ENCODE data around the gene PIGH.

PIGH gene

GRCh38 chr14:67575684-67576083 is 24.4 kb downstream of the PIGH start:
- no peaks in the 10 kb centered on the region for H3K79me2 ChIP-seq (ENCODE audit: insufficient read depth, low read depth)
- TF ChIP-seq, protein P1, sequence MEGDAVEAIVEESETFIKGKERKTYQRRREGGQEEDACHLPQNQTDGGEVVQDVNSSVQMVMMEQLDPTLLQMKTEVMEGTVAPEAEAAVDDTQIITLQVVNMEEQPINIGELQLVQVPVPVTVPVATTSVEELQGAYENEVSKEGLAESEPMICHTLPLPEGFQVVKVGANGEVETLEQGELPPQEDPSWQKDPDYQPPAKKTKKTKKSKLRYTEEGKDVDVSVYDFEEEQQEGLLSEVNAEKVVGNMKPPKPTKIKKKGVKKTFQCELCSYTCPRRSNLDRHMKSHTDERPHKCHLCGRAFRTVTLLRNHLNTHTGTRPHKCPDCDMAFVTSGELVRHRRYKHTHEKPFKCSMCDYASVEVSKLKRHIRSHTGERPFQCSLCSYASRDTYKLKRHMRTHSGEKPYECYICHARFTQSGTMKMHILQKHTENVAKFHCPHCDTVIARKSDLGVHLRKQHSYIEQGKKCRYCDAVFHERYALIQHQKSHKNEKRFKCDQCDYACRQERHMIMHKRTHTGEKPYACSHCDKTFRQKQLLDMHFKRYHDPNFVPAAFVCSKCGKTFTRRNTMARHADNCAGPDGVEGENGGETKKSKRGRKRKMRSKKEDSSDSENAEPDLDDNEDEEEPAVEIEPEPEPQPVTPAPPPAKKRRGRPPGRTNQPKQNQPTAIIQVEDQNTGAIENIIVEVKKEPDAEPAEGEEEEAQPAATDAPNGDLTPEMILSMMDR (conservative IDR thresholded peaks at IDR 0.05; ENCODE audit: low read depth, low read length) = no peak
- H3K4me3 ChIP-seq (IDR thresholded peaks at IDR 0.05; ENCODE audit: insufficient read depth, low read depth, low read length) = no peak overlapping the region
- no peaks in the 10 kb centered on the region for H4K20me1 ChIP-seq (ENCODE audit: insufficient read depth)
- H3K27ac ChIP-seq = no peak overlapping the region
- no peaks in the 10 kb centered on the region for H3K27me3 ChIP-seq (ENCODE audit: insufficient read depth, low read depth)
- H3K9ac ChIP-seq = no peak overlapping the region
- no peaks in the 10 kb centered on the region for H3K4me1 ChIP-seq (ENCODE audit: low read depth, poor library complexity, severe bottlenecking)
- no peak overlapping the region for H3K4me2 ChIP-seq
- no peak overlapping the region for H2AFZ ChIP-seq (ENCODE audit: low read depth)
- H3K36me3 ChIP-seq (ENCODE audit: insufficient read depth) = no peaks in the 10 kb centered on the region

GRCh38 chr14:67574806-67575205 is 25.3 kb downstream of the PIGH start:
- Histone ChIP-seq H3K36me3 (ENCODE audit: insufficient read depth) (no peaks in the 10 kb centered on the region), H3K4me2 (no peak overlapping the region), H3K27ac (no peak overlapping the region), H3K79me2 (ENCODE audit: insufficient read depth, low read depth) (no peaks in the 10 kb centered on the region), H3K4me1 (ENCODE audit: low read depth, poor library complexity, severe bottlenecking) (no peaks in the 10 kb centered on the region), H3K27me3 (ENCODE audit: insufficient read depth, low read depth) (no peaks in the 10 kb centered on the region), H4K20me1 (ENCODE audit: insufficient read depth) (no peaks in the 10 kb centered on the region), H3K9ac (no peak overlapping the region), H2AFZ (ENCODE audit: low read depth) (no peak overlapping the region), H3K4me3 (IDR thresholded peaks at IDR 0.05; ENCODE audit: insufficient read depth, low read depth, low read length) (no peak overlapping the region)
- TF ChIP-seq, protein P1 (conservative IDR thresholded peaks at IDR 0.05; ENCODE audit: low read depth, low read length) = no peak

DNA sequence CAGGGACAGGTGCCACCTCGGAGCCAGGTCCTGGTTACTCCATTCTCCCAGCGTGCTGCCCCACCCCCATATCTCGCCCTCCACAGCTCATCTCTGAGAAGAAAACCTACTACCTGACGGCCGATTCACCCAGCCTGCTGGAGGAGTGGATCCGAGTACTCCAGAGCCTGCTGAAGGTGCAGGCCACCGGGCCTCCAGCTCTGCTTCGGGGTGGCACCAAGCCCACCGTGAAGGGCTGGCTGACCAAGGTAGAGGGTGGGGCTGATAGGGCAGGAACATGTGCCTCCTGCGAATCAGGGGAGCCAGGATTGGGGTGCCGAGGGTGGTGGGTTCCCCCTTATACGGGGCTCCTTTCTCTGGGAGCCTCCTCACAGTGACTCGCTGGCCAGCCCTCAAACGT is 25.9 kb downstream of the PIGH start:
- Histone ChIP-seq H3K27me3 (ENCODE audit: insufficient read depth, low read depth) (no peaks in the 10 kb centered on the region), H3K4me1 (ENCODE audit: low read depth, poor library complexity, severe bottlenecking) (no peaks in the 10 kb centered on the region), H3K36me3 (ENCODE audit: insufficient read depth) (no peaks in the 10 kb centered on the region), H3K9ac (no peak overlapping the region), H3K4me2 (no peak overlapping the region), H3K27ac (no peak overlapping the region), H3K4me3 (IDR thresholded peaks at IDR 0.05; ENCODE audit: insufficient read depth, low read depth, low read length) (no peak overlapping the region), H4K20me1 (ENCODE audit: insufficient read depth) (no peaks in the 10 kb centered on the region), H3K79me2 (ENCODE audit: insufficient read depth, low read depth) (no peaks in the 10 kb centered on the region), H2AFZ (ENCODE audit: low read depth) (no peak overlapping the region)
- TF ChIP-seq, protein P1 (conservative IDR thresholded peaks at IDR 0.05; ENCODE audit: low read depth, low read length) = no peak

DNA sequence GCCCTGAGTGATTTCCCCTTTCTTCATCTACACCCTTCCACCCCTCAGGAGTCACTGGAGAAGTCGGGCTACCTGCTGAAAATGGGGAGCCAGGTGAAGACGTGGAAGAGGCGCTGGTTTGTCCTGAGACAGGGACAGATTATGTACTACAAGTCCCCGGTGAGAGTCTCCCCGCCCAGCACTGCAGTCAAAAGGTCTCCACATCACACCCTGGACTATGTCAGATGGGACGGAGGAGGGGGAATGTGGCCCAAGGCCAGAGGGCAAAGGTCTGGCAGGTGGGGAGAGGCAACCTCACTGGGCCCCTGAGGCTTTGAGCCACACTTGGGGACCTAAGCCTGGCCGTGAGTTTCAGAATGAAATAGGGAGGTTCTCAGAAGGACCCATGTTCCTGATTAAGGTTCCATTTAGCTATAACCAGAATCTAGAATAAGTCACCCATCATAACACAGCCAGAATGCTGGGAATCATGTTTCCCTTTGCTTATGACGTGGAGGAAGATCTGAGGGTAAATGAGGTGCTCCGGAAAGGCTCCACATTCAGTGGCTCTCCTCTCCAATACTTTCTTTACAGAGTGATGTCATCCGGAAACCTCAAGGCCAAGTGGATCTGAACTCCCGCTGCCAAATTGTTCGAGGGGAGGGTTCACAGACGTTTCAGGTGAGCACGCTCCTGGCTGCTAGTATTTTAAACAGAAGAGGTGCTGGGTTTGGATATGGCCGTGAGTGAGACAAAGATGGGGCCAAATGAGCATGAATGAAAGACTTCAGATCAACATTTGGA is 26.6 kb downstream of the PIGH start:
- no peaks in the 10 kb centered on the region for H3K27me3 ChIP-seq (ENCODE audit: insufficient read depth, low read depth)
- no peaks in the 10 kb centered on the region for H3K4me1 ChIP-seq (ENCODE audit: low read depth, poor library complexity, severe bottlenecking)
- H4K20me1 ChIP-seq (ENCODE audit: insufficient read depth) = no peaks in the 10 kb centered on the region
- H3K36me3 ChIP-seq (ENCODE audit: insufficient read depth) = no peaks in the 10 kb centered on the region
- TF ChIP-seq, protein P1 (conservative IDR thresholded peaks at IDR 0.05; ENCODE audit: low read depth, low read length) = no peak
- no peak overlapping the region for H3K27ac ChIP-seq
- H2AFZ ChIP-seq (ENCODE audit: low read depth) = no peak overlapping the region
- no peak overlapping the region for H3K4me3 ChIP-seq (IDR thresholded peaks at IDR 0.05; ENCODE audit: insufficient read depth, low read depth, low read length)
- no peak overlapping the region for H3K4me2 ChIP-seq
- no peaks in the 10 kb centered on the region for H3K79me2 ChIP-seq (ENCODE audit: insufficient read depth, low read depth)
- H3K9ac ChIP-seq = no peak overlapping the region

All from KMS-11 (cell line).